ENCODE results near the gene TMEM170A. TPM values are rescaled to one million over a fixed set of nuclear protein-coding genes. Genes with fewer than 3 reads are reported as not detected.

Gene TMEM170A
- total RNA-seq, 1 experiment from 2014 or later: 34.5 TPM

GRCh38 chr16:75457485-75458021 lies 6.9 kb downstream of the TMEM170A start:
- intact Hi-C loops (cut with micrococcal nuclease): no loop called here
- Histone ChIP-seq H2AFZ (ENCODE audit: low read depth, low read length, poor library complexity, severe bottlenecking) (no peak overlapping the region), H3K9me2 (ENCODE audit: insufficient read depth) (no peaks in the 10 kb centered on the region), H3K4me1 (ENCODE audit: control insufficient read depth in 1 of 2, insufficient read depth in 2 of 2, low read length in 2 of 2) (peaks cover 0 to 16% of the 10 kb centered on the region in 2 experiments; a peak in 2 of 4 replicates), H4K20me1 (ENCODE audit: insufficient read depth) (no peaks in the 10 kb centered on the region), H3K27ac (ENCODE audit: low read depth, low read length) (no peak overlapping the region), H3K9me3 (ENCODE audit: control insufficient read depth in 1 of 2, insufficient read depth in 1 of 2, low read depth in 1 of 2, low read length in 2 of 2) (no peaks in the 10 kb centered on the region), H3K27me3 (ENCODE audit: insufficient read depth, low read length) (no peaks in the 10 kb centered on the region), H3K4me3 (replicated peaks in 1 of 2; ENCODE audit: low read depth in 1 of 2, low read length in 2 of 2) (no peak overlapping the region), H3K4me2 (ENCODE audit: low read length) (no peak overlapping the region), H3K36me3 (ENCODE audit: control insufficient read depth in 1 of 2, insufficient read depth in 2 of 2, low read length in 2 of 2) (no peaks in the 10 kb centered on the region; a peak in 1 of 4 replicates), H3K9ac (ENCODE audit: low read length) (no peak overlapping the region), H3K79me2 (ENCODE audit: insufficient read depth, low read length) (peaks cover 99% of the 10 kb centered on the region)
- BruUV-seq (replicated peaks): no TSS peak
- ChIA-PET RAD21 (ENCODE audit: low non-redundant PET in 1 of 2, low total read pairs in 2 of 2, uncharacterized antibody in 2 of 2, unreplicated experiment in 2 of 2) (no interaction called here), POLR2A (interaction anchor here (0.6 kb wide), 1 partner anchor 12 kb away, joined by 3 read pairs; no protein-coding TSS in a partner anchor), CTCF (no interaction called here)
- no peak for ATAC-seq
- no peak for DNase-seq (ENCODE audit: low read depth, low spot score)
- TF ChIP-seq CEBPB (IDR thresholded peaks at IDR 0.05; ENCODE audit: low read depth): no peak
- no peak for TF ChIP-seq YY1 (IDR thresholded peaks at IDR 0.05; ENCODE audit: extremely low read depth, insufficient replicate concordance, low read depth, low read length)
- no peak for TF ChIP-seq POLR2AphosphoS5 (IDR thresholded peaks at IDR 0.05; ENCODE audit: low read depth, low read length)
- no peak for TF ChIP-seq ZBTB33 (IDR thresholded peaks at IDR 0.05; ENCODE audit: extremely low read depth, insufficient replicate concordance, low read length)
- no peak for TF ChIP-seq TCF7L2 (IDR thresholded peaks at IDR 0.05; ENCODE audit: borderline replicate concordance, extremely low read depth, insufficient read depth, insufficient read length)

GRCh38 chr16:75456971-75457370 lies 7.5 kb downstream of the TMEM170A start:
- intact Hi-C loops (cut with micrococcal nuclease): no loop called here
- H3K36me3 ChIP-seq (ENCODE audit: control insufficient read depth in 1 of 2, insufficient read depth in 2 of 2, low read length in 2 of 2): no peaks in the 10 kb centered on the region; a peak in 1 of 4 replicates
- no peaks in the 10 kb centered on the region for H3K9me2 ChIP-seq (ENCODE audit: insufficient read depth)
- no peaks in the 10 kb centered on the region for H3K27me3 ChIP-seq (ENCODE audit: insufficient read depth, low read length)
- H3K27ac ChIP-seq (ENCODE audit: low read depth, low read length): no peak overlapping the region
- DNase-seq (ENCODE audit: low read depth, low spot score): no peak
- no peaks in the 10 kb centered on the region for H3K9me3 ChIP-seq (ENCODE audit: control insufficient read depth in 1 of 2, insufficient read depth in 1 of 2, low read depth in 1 of 2, low read length in 2 of 2)
- H3K4me1 ChIP-seq (ENCODE audit: control insufficient read depth in 1 of 2, insufficient read depth in 2 of 2, low read length in 2 of 2): peaks cover 0 to 11% of the 10 kb centered on the region in 2 experiments; a peak in 2 of 4 replicates
- H3K9ac ChIP-seq (ENCODE audit: low read length): no peak overlapping the region
- POLR2A ChIA-PET: no interaction called here
- H2AFZ ChIP-seq (ENCODE audit: low read depth, low read length, poor library complexity, severe bottlenecking): no peak overlapping the region
- H3K4me2 ChIP-seq (ENCODE audit: low read length): no peak overlapping the region
- RAD21 ChIA-PET (ENCODE audit: low non-redundant PET in 1 of 2, low total read pairs in 2 of 2, uncharacterized antibody in 2 of 2, unreplicated experiment in 2 of 2): no interaction called here
- no peak for ATAC-seq
- TF ChIP-seq ZFX (IDR thresholded peaks at IDR 0.05) (no peak), RAD21 (IDR thresholded peaks at IDR 0.05; ENCODE audit: low read depth) (no peak), CEBPB (IDR thresholded peaks at IDR 0.05; ENCODE audit: low read depth) (no peak), POLR2A (IDR thresholded peaks at IDR 0.05; ENCODE audit: borderline replicate concordance, extremely low read depth, insufficient read depth, insufficient read length) (no peak), SP1 (IDR thresholded peaks at IDR 0.05; ENCODE audit: low read depth) (no peak), EZH2 (IDR thresholded peaks at IDR 0.05) (no peak), MAX (IDR thresholded peaks at IDR 0.05) (no peak), ATF3 (IDR thresholded peaks at IDR 0.05) (no peak), FOSL1 (IDR thresholded peaks at IDR 0.05; ENCODE audit: low read depth) (no peak), JUND (IDR thresholded peaks at IDR 0.05) (no peak), CTCF (IDR thresholded peaks at IDR 0.05 in 2 of 3, conservative IDR thresholded peaks at IDR 0.05 in 1 of 3; ENCODE audit: borderline replicate concordance in 1 of 3, insufficient read depth in 1 of 3, low read depth in 2 of 3, low read length in 2 of 3) (no peak), SIN3A (IDR thresholded peaks at IDR 0.05; ENCODE audit: low read depth) (no peak), ELF1 (IDR thresholded peaks at IDR 0.05; ENCODE audit: borderline replicate concordance, low read depth) (no peak)
- BruUV-seq (replicated peaks): no TSS peak
- CTCF ChIA-PET: no interaction called here
- peaks cover 96% of the 10 kb centered on the region for H3K79me2 ChIP-seq (ENCODE audit: insufficient read depth, low read length)
- H4K20me1 ChIP-seq (ENCODE audit: insufficient read depth): no peaks in the 10 kb centered on the region
- H3K4me3 ChIP-seq (replicated peaks in 1 of 2; ENCODE audit: low read depth in 1 of 2, low read length in 2 of 2): no peak overlapping the region

All from HCT116 (cell line).